SK-N-MC (cell line): ENCODE measurements around the gene MIEN1.

Experiments used
- EZH2 ChIP-seq: fragments of 200-600 bp; sonication (generic); IDR thresholded peaks from one replicate; pipeline ENCODE4 v1.6.1; 2017; ENCODE audit warnings: antibody characterized with exemption
- FOXP2 ChIP-seq: optimal IDR thresholded peaks from 2 replicates; pipeline ENCODE3; 2011; ENCODE audit warnings: mild to moderate bottlenecking, moderate library complexity; ENCODE audit not compliant: insufficient read depth; ENCODE audit errors: extremely low read length, control extremely low read depth
- POLR2AphosphoS5 ChIP-seq: IDR thresholded peaks from 2 replicates; pipeline ENCODE4 v1.6.1; 2012; ENCODE audit warnings: mild to moderate bottlenecking, low read depth, low read length, borderline replicate concordance

DNA sequence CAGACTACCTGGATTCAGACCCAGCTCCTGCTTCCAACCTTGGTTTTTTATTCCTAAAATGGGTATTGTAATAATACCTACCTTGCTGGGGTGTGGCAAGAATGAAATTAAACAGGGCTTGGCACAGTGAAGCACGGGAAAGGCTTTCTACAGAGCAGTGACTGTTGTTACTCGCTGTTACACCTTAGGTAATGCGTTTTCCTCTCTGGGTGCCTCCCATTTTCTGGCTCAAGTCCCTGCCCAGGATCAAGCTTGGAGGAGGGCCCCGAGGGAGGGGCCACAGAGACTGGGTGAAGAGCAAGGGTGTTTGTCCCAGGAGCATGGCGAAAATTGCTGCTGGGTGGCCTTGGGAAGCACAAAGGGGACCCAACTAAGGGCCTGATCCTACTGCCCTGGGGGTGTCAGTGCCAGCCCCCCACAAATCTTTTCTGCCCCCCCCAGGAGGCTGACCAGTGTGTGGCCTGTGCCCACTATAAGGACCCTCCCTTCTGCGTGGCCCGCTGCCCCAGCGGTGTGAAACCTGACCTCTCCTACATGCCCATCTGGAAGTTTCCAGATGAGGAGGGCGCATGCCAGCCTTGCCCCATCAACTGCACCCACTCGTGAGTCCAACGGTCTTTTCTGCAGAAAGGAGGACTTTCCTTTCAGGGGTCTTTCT, 13.3 kb downstream of the MIEN1 start:
- TF ChIP-seq EZH2, result no peak
- no peak for TF ChIP-seq POLR2AphosphoS5
- TF ChIP-seq FOXP2, result no peak
